Omental fat pad (tissue), 4 donors: ENCODE results near the gene UBL7. TPM values are rescaled to one million over a fixed set of nuclear protein-coding genes. Genes with fewer than 3 reads are reported as not detected.

Experiments used
- ATAC-seq: fragments of 150-250 bp; one replicate; pipeline ENCODE4 v1.9.1; 2016; ENCODE audit warnings: mild to moderate bottlenecking, moderate library complexity; ENCODE audit not compliant: low FRiP score
- DNase-seq: peaks from one replicate; pipeline ENCODE4 v3.0.0-alpha.2; 2019; ENCODE audit warnings: low spot score
- total RNA-seq, 4 donors: library from RNA; depleted of rRNA; stranded (reverse); fragments of >200 nt; gene quantifications; one replicate each; pipeline ENCODE4 v1.1.0, GENCODE V29; 2016
- TF ChIP-seq, protein P1 (sequence below), 3 donors: fragments of 450-650 bp; IDR thresholded peaks; one replicate each; pipeline ENCODE4 v1.5.1; 2016 to 2017; ENCODE audit warnings: antibody characterized with exemption in 3 of 3, mild to moderate bottlenecking in 3 of 3, moderate library complexity in 2 of 3

UBL7 gene
- total RNA-seq, 4 donors from 2014 or later = 28.0 to 39.2 (median 34.8) TPM

DNA sequence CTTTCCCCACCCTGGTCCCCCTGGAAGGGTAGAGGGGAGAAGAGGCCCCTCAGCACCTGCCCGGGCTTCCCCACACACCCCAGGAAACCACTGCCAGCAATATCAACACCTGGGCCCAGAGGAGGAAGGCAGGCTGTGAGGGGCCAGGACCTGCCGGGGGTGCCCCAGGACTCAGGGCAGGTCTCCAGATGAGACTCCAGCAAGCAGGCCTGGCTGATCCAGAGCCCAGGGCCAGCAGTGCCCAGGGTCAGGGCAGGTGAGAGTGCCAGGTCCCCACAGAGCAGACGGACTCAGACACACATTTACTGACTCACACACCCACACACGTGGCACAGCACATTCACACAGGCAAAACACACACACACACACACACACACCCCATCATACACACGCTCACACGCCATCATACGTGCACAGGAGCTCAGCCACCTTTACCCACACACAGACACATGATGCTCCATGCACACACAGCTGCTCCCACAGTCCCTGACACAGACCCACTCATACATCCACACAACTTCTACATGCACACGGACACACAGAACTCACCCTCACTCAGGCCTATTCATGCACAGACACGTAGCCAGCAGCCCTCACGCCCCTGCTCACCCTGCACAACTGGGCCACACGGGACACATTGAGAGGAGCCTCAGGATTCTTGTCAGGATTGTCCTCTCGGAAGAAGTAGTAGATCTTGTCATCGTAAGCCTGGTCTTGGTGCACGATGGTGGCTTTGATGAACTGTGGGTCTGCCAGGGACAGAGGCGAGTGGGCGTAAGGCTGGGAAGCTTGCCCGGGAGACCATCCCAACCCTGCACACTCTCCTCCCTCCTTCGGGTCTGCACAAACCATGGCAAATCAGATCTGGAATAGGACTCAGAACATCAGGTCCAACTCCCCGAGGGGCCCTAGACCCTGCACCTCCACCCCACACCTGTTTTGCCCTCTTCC is 44.7 kb downstream of the UBL7 start:
- DNase-seq (no peak), ATAC-seq (no peak)
- TF ChIP-seq, protein P1, sequence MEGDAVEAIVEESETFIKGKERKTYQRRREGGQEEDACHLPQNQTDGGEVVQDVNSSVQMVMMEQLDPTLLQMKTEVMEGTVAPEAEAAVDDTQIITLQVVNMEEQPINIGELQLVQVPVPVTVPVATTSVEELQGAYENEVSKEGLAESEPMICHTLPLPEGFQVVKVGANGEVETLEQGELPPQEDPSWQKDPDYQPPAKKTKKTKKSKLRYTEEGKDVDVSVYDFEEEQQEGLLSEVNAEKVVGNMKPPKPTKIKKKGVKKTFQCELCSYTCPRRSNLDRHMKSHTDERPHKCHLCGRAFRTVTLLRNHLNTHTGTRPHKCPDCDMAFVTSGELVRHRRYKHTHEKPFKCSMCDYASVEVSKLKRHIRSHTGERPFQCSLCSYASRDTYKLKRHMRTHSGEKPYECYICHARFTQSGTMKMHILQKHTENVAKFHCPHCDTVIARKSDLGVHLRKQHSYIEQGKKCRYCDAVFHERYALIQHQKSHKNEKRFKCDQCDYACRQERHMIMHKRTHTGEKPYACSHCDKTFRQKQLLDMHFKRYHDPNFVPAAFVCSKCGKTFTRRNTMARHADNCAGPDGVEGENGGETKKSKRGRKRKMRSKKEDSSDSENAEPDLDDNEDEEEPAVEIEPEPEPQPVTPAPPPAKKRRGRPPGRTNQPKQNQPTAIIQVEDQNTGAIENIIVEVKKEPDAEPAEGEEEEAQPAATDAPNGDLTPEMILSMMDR (IDR thresholded peaks at IDR 0.05) = no peak

DNA sequence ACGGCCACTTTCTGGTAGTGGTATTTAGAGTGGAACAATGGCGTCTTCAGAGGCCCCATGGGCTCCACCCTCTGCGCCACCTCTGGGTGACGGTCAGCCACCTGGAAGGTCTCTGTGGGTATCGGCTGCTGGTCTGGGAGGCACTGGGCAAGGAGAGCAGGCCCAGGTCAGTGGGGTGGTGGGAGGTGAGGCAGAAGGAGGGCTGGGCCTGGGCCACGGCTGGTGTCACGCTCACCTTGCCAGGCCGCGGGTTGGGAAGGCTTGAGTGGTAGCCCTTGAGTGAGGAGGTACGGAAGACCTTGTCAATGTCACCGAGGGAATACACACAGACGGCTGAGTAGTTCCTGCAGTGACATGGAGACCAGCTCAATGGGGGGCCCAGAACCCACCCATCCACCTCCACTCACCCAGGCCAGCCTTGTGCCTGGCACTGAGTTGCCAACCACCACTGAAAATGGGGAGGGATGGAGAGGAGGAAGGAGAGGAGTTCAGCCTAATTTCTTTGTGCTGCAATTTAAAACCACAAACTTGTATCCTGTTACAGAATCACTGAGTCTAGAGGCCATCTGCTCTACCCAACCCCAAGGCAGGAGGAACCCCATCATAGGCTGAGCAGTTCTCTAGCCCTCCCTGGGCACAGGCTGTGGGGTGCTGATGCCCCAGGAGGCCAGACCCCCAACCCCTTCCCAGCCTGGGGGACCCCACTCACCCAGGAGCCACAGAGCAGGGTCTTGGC is 46.2 kb downstream of the UBL7 start:
- ATAC-seq (no peak), DNase-seq (no peak)
- TF ChIP-seq, protein P1 (IDR thresholded peaks at IDR 0.05) = no peak

DNA sequence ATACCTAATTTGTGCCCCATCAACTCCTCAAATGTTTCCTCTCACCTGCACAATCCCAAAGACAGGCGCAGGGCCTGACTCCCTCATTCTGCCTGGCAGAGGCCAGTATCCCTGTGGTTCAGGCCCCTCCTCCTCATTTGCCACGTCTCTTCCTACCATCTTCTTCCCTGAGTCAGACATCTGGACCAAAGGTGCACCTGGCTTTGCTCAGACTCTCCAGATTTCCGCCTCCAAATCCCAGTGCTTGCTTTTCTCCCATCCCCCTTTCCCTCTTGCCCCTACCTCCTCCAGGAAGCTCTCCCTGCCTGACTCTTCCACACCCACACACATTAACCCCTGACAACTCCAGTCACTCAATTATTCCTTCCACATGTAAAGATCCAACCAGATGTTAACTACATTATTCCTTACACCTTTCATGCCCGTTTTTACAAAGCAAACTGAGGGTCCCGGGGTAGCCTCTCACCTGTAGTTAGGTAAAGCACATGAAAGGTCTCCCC is 46.8 kb downstream of the UBL7 start:
- DNase-seq (no peak), ATAC-seq (no peak)
- TF ChIP-seq, protein P1 (IDR thresholded peaks at IDR 0.05) = no peak

- TF ChIP-seq, protein P1 (IDR thresholded peaks at IDR 0.05) = no peak
- no peak for DNase-seq
- ATAC-seq = no peak
Measured at GRCh38 chr15:74413350-74414080, 47.4 kb downstream of the UBL7 start.

DNA sequence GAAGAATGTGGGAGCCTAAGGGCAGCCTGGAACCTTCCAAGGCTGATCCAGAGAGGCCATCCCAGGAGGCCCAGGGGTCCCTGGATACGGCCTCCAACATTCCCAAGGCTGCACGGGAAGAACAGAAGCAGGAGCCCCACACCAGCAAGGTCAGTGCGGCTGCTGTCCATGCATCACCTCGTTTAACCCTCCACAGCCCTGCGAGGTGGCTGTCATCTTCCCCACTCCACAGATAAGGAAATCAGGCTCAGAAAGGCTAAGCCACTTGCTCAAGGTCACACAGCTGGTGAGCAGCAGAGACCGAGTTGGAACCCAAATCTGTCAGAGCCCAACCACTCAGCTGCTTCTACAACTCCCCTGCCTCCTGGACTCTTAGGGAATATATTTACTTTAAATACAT is 48.8 kb downstream of the UBL7 start:
- DNase-seq = no peak
- no peak for ATAC-seq
- TF ChIP-seq, protein P1 (IDR thresholded peaks at IDR 0.05) = no peak

DNA sequence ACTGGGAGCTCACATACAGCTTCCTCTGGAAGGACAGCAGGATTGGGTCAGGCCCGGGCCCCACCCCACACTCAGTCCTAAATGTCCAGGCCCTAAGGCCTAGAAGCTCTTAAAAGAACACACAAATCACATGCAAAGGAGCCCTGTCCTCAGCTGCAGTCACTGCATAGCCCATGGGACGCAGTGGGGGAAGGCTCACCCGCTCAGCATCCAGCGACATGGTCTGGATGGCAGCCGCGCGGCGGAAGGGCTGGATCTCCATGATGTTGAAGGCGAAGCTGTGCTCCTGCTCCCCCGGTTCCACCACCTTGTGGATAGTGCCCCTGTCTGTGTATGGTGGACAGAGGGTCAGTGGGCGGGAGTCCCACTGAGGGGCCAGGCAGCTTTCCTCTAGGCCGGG is 49.3 kb downstream of the UBL7 start:
- DNase-seq (no peak), ATAC-seq (no peak)
- TF ChIP-seq, protein P1 (IDR thresholded peaks at IDR 0.05) = no peak
